Small intestine (tissue), 7 donors: ENCODE data around the gene SMAP2. TPM values are rescaled to one million over a fixed set of nuclear protein-coding genes. Genes with fewer than 3 reads are reported as not detected.
"Not testable (repeated sequence)": the region's sequence is repeated elsewhere in the genome, so short reads cannot be mapped to it uniquely, and the experiment has no call there.

Experiments used
- DNase-seq, 2 donors: peaks; one replicate each; pipeline versions ENCODE4 v3.0.0 to v3.0.0-alpha.2; 2013
- FAIRE-seq: peaks from 2 replicates; lab custom pipeline; 2012; peaks lifted over from hg19 to GRCh38; lab: Jason Lieb, UNC
- H3K27ac ChIP-seq, 3 donors: one replicate each; pipeline ENCODE4 v1.5.1; 2013; ENCODE audit warnings: low read length in 2 of 3, mild to moderate bottlenecking in 2 of 3, control low read depth in 1 of 3, inconsistent platforms in 1 of 3, low read depth in 1 of 3, moderate library complexity in 1 of 3
- H3K27me3 ChIP-seq, 3 donors: one replicate each; pipeline ENCODE4 v1.6.1; 2013; ENCODE audit warnings: low read length in 3 of 3, inconsistent platforms in 1 of 3; ENCODE audit not compliant: control insufficient read depth in 3 of 3, insufficient read depth in 3 of 3
- H3K36me3 ChIP-seq, 3 donors: one replicate each; pipeline ENCODE4 v1.6.1; 2013; ENCODE audit warnings: low read length in 3 of 3, inconsistent platforms in 1 of 3, low read depth in 1 of 3, mild to moderate bottlenecking in 1 of 3, moderate library complexity in 1 of 3; ENCODE audit not compliant: control insufficient read depth in 3 of 3, insufficient read depth in 2 of 3
- H3K4me1 ChIP-seq, 3 donors: one replicate each; pipeline ENCODE4 v1.6.1; 2013; ENCODE audit warnings: low read length in 2 of 3, inconsistent platforms in 1 of 3, low read depth in 1 of 3, mild to moderate bottlenecking in 1 of 3, moderate library complexity in 1 of 3; ENCODE audit not compliant: control insufficient read depth in 3 of 3, insufficient read depth in 2 of 3
- H3K4me3 ChIP-seq, 3 donors: one replicate each; pipeline ENCODE4 v1.5.1; 2013; ENCODE audit warnings: low read length in 3 of 3, control low read depth in 1 of 3, inconsistent platforms in 1 of 3, low read depth in 1 of 3, mild to moderate bottlenecking in 1 of 3, moderate library complexity in 1 of 3
- H3K9me3 ChIP-seq, 2 donors: one replicate each; pipeline ENCODE4 v1.6.1; 2013; ENCODE audit warnings: low read depth in 1 of 2, low read length in 1 of 2; ENCODE audit not compliant: control insufficient read depth in 2 of 2, insufficient read depth in 1 of 2
- WGBS, 3 donors: extraction: QIAGEN DNeasy Blood & Tissue Kit; methylation state at CpG; one replicate each; pipeline ENCODE4 v1.1.7; 2013; 5-methylcytosine and 5-hydroxymethylcytosine counted together
- polyA plus RNA-seq, 4 donors: library from polyadenylated mRNA; stranded (reverse) in 3 of 4; unstranded in 1 of 4; fragments of 200-250 nt in 3 of 4; fragments of 120-200 nt in 1 of 4; gene quantifications; one replicate each; pipeline versions ENCODE4 v1.2.1 to v1.2.3, GENCODE V29; 2013
- donor health status: healthy with polysubstance abuse.
- donor health status: control.
- donor health status: control.
- donor health status: Bipolar disorder and iron deficiency.
- donor health status: healthy.

SMAP2 gene
- polyA plus RNA-seq, 4 donors, result 13.0 to 27.8 (median 25.5) TPM

- no peak for FAIRE-seq
- peak in 1 of 2 donors; percentile 32 for DNase-seq
- Histone ChIP-seq H3K9me3 (no peaks in the 10 kb centered on the region), H3K27me3 (no peaks in the 10 kb centered on the region), H3K27ac (peak overlapping the region; percentile 2 to 99 (median 68)), H3K4me3 (peak overlapping the region in 1 of 3 donors; percentile 26), H3K36me3 (peaks cover 0 to 9% (median 0%) of the 10 kb centered on the region in 3 donors), H3K4me1 (peaks cover 9 to 20% (median 19%) of the 10 kb centered on the region in 3 donors)
- WGBS, 3 donors, result 55 to 63% (median 59%) methylated on average over 9 of the region's 9 CpGs
These were observed 10.2 kb downstream of the SMAP2 start for GRCh38 chr1:40383488-40384412.

- peak overlapping the region; percentile 2 to 99 (median 38) for H3K27ac ChIP-seq
- H3K27me3 ChIP-seq, result no peaks in the 10 kb centered on the region
- FAIRE-seq (no peak), DNase-seq (peak in 1 of 2 donors; percentile 26)
- H3K4me1 ChIP-seq, result peaks cover 10 to 22% (median 20%) of the 10 kb centered on the region in 3 donors
- WGBS, 3 donors, result 3 to 22% (median 8%) methylated on average over 2 of the region's 2 CpGs
- peaks cover 0 to 9% (median 0%) of the 10 kb centered on the region in 3 donors for H3K36me3 ChIP-seq
- H3K9me3 ChIP-seq, result no peaks in the 10 kb centered on the region
- no peak overlapping the region for H3K4me3 ChIP-seq
These were observed 10.9 kb downstream of the SMAP2 start for GRCh38 chr1:40384413-40384762.

- peaks cover 8 to 26% (median 20%) of the 10 kb centered on the region in 3 donors for H3K4me1 ChIP-seq
- peaks cover 0 to 9% (median 0%) of the 10 kb centered on the region in 3 donors for H3K36me3 ChIP-seq
- H3K9me3 ChIP-seq, result no peaks in the 10 kb centered on the region
- FAIRE-seq (no peak), DNase-seq (no peak)
- H3K27ac ChIP-seq, result peak overlapping the region in 2 of 3 donors; percentile 38 to 99
- H3K27me3 ChIP-seq, result no peaks in the 10 kb centered on the region
- 52 to 74% (median 66%) methylated on average over 6 of the region's 6 CpGs for WGBS, 3 donors
- H3K4me3 ChIP-seq, result no peak overlapping the region
These were observed 11.4 kb downstream of the SMAP2 start for GRCh38 chr1:40384887-40385286.

GRCh38 chr1:40385437-40386358 lies 12.2 kb downstream of the SMAP2 start:
- H3K4me1 ChIP-seq, result peaks cover 11 to 35% (median 22%) of the 10 kb centered on the region in 3 donors
- peak in 1 of 2 donors; percentile 70 for DNase-seq
- no peaks in the 10 kb centered on the region for H3K9me3 ChIP-seq
- H3K27me3 ChIP-seq, result no peaks in the 10 kb centered on the region
- WGBS, 3 donors, result 49 to 84% (median 72%) methylated on average over 6 of the region's 6 CpGs
- FAIRE-seq, result no peak
- peaks cover 0 to 9% (median 0%) of the 10 kb centered on the region in 3 donors for H3K36me3 ChIP-seq
- peak overlapping the region; percentile 39 to 99 (median 85) for H3K27ac ChIP-seq
- no peak overlapping the region for H3K4me3 ChIP-seq

GRCh38 chr1:40386359-40386723 lies 12.8 kb downstream of the SMAP2 start:
- Histone ChIP-seq H3K9me3 (no peaks in the 10 kb centered on the region), H3K27me3 (no peaks in the 10 kb centered on the region), H3K36me3 (peaks cover 0 to 9% (median 0%) of the 10 kb centered on the region in 3 donors), H3K4me1 (peaks cover 15 to 41% (median 24%) of the 10 kb centered on the region in 3 donors), H3K27ac (peak overlapping the region; percentile 39 to 99 (median 85)), H3K4me3 (no peak overlapping the region)
- 34 to 70% (median 63%) methylated on average over 3 of the region's 3 CpGs for WGBS, 3 donors
- no peak for DNase-seq
- FAIRE-seq, result no peak

- 72 to 83% (median 80%) methylated on average over 9 of the region's 9 CpGs for WGBS, 3 donors
- DNase-seq (no peak), FAIRE-seq (no peak)
- Histone ChIP-seq H3K4me1 (peaks cover 17 to 46% (median 26%) of the 10 kb centered on the region in 3 donors), H3K36me3 (peaks cover 0 to 9% (median 0%) of the 10 kb centered on the region in 3 donors), H3K27me3 (no peaks in the 10 kb centered on the region), H3K9me3 (no peaks in the 10 kb centered on the region), H3K27ac (peak overlapping the region in 2 of 3 donors; percentile 85 to 93), H3K4me3 (no peak overlapping the region)
These were observed 13.3 kb downstream of the SMAP2 start for GRCh38 chr1:40386796-40387195.

- not testable (repeated sequence) for H3K4me3 ChIP-seq, DNase-seq, H3K36me3 ChIP-seq, H3K27me3 ChIP-seq, FAIRE-seq, H3K9me3 ChIP-seq
- WGBS, 3 donors, result 82 to 96% (median 93%) methylated on average over 28 to 38 of the region's 38 CpGs
- Histone ChIP-seq H3K4me1 (peaks cover 22 to 47% (median 26%) of the 10 kb centered on the region in 3 donors), H3K27ac (peak overlapping the region in 2 of 3 donors; percentile 77 to 95)
These were observed 14.1 kb downstream of the SMAP2 start for GRCh38 chr1:40387381-40388306.
